GM21528 (cell line): ENCODE results near the gene PAXX.

Source experiments
- ATAC-seq: cut with Tn5 transposase; IDR thresholded peaks from one replicate; pipeline ENCODE4 v1.9.1; 2021; ENCODE audit warnings: mild to moderate bottlenecking, moderate library complexity; ENCODE audit not compliant: unreplicated experiment, low FRiP score

PAXX gene

DNA sequence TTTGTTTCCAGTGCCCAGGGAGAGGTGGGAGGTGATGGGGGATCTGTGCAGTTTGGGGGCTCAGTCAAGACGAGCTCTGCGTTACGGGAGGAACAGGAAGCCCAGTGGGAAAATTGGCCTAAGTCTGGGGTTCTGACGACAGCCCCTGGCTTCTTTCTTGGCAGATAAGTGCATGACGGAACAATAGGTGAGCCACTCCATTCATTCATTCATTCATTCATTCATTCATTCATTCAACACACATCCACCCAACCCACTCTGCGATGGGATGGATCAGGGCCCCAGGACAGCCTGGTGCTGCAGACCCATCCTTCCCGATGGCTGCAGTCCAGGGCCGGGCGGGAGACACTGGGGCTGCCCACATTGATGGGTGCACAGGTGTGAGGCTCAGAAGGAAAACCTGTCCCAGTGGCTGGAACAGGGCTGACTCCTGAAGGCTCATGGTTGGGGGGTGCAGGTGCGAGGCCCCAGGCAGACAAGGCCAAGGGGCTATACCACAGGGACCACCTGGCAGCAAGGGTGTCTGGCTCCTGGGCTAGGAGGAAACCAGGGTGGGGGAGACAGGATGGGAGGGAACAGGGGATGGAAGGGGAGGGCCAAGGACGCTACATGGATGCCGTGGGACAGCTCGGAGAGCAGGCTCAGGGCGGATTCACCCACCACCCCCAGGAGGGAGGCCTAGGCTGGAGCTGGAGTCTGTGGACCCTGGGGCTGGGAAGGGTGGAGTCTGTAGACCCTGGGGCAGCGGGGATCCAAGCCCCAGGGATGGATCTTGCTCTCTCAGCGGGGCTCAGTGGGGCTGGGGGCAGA, 11.3 kb upstream of the PAXX start:
- ATAC-seq = no peak

DNA sequence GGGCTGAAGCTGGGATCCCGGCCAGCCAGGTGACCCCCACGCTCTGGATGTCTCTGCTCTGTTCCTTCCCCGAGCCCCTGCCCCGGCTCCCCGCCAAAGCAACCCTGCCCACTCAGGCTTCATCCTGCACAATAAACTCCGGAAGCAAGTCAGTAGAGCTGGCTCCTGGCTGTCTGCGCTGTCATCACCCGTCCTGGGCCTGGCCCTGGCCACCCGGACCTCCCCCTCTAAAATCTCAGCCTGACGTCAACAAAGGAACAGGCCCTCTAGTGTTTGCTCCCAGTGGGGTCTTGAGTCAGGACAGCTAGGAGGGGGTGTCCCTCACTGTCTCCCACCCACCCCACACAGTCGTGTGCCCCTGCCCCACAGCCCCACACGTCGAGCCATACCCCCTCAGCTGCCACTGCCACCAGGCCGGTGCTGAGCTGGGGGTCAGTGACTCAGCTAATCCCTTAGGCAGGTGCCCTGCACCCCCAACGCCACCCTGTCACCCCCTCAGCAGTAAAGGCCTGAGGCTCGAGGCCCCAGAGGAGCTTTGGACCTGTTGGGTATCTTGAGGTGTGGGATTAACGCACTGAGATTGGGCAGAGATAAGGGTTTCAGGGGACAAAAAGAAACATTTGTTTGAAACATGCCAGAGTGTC, 10.5 kb upstream of the PAXX start:
- no peak for ATAC-seq

DNA sequence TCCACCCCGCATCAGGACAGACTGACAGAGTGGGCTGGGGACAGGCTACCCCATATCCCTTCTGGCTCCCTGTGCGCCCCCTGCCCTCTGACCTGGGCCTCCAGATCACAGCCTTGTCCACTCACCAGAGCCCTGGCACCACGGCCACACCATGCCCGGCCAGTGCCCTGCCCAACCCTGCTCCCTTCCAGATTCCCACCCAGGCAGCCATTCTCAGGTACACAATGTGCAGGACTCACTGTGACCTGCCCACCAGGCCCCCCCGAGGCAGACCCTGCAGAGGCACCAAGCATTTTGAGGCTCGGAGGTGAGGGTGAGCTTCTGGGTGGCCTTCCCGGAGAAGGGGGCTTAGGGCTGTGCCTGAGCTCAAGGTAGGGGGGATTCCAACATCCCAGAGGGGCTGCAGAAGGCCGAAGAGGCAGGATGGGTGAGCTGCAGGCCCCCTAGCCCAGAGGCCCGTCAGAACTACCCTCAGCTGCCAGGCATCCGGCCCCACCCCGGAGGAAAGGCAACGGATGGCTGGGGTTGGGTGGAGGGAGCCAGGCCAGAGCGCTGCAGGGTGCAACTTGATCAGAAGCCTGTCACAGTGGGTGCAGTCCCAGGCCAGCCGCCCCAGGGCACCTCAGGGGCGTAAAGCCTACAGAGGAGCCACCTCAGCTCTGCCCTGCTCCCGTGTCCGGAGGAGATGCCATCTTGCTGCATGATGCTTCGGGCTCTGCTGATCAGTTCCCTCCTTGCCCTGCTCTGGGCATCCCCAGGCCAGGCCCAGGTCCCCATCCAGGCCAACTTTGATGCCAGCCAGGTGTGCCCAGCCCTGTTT, 9.8 kb upstream of the PAXX start, which contains the start of gene LCNL1:
LCNL1 (plus strand) TSS at position 762 of the 820 bp plus-strand sequence. CDS start 594 bp downstream, outside the sequence.
- no peak for ATAC-seq

DNA sequence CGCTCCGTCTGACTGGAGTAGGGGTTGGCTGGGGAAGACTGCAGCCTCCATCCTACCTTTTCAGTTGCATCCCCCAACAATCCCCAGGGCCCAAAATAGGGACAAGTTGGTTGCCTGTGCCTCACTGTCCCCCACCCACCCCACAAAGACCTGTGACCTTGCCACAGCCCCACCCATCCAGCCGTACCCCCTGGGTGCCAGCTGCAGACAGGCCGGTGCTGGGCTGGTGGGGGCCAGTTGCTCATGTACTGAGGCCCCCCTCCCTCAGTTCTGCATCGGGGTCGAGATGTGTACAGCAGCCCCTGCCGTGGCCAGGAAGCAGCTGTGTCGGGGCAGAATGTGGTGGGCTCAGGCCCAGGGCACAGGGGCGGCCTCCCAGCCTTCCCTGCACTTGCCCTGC, 9.1 kb upstream of the PAXX start:
- ATAC-seq = no peak

DNA sequence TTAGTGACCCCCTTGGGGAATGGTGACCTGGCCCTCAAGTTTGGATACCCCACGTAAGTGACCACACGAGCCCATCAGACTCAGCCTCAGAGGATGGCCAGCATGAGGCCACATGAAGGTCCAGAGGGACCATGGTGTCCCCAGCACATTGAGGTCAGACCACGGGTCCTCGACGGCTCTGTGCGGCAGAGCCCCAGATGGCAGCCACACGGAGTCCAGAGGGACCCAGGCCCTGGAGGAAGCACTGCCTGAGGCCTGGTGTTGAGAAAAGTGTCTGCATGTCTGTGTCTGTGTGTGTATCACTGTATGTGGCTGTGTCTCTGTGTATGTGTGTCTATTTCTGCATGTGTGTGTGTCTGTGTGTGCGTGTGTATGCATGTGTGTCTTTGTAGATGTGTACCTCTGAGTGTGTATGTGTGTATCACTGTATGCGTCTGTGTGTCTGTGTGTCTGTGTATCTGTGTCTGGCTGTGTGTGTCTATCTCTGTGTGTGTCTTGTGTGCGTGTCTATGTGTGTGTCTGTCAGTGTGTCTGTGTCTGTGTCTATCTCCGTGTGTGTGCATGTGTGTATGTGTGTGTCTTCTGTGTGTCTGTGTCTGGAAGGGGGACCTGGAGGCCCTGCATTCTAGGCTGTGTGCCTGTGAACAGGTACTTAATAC, 8.4 kb upstream of the PAXX start:
- no peak for ATAC-seq

DNA sequence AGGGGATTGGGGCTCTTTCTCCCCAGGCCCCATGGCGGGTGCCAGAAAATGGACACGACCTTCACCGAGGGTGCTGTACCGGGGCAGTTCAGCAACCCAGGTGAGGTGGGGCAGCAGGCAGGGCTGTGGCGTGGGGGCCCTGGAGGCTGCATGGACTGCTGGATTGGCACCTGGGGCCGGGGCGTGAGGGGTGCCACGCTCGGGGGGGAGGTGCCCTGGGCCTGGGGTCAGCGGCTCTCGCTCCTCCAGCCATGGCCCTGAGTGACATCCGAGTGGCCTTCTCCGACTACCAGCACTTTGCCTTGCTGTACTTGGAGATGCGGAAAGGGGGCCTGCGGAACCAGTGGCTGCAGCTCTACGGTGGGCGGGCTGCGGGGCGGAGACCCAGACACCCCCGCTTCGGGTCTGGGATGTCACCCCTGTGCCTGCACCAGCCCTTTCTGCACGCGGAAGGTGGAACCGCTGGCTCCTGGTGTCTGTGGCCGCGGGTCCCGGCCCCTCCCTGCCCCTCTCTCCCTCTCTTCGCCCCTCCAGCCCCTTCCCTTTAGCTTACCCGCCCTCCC, 7.7 kb upstream of the PAXX start:
- no peak for ATAC-seq

DNA sequence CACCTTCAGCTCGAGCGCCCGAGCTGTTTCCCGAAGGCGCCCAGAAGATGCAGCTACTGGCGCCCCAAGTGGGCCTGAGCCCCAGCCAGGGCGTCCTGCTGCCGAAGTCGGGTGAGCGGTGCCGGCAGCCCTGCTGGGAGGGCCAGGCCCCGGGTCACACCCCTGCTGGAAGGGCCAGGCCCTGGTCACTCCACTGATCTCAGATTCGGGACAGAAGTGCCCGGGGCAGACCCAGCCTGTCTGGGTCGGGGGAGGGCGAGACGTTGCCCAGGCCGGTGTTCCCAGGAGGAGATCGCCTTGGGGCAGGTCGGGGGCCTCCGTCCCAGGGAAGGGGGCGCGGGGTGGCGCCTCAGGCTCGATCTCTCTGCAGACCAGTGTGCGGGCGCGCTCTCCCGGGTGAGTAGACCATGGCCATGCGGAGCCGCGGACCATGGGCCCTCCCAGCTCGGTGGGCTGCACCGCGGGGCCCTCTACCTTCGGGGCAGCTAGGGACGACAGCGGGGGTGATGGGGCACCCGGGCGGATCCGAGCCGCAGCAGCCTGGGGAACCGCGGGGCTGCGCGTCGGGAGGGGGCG, 7.1 kb upstream of the PAXX start:
- ATAC-seq = no peak

DNA sequence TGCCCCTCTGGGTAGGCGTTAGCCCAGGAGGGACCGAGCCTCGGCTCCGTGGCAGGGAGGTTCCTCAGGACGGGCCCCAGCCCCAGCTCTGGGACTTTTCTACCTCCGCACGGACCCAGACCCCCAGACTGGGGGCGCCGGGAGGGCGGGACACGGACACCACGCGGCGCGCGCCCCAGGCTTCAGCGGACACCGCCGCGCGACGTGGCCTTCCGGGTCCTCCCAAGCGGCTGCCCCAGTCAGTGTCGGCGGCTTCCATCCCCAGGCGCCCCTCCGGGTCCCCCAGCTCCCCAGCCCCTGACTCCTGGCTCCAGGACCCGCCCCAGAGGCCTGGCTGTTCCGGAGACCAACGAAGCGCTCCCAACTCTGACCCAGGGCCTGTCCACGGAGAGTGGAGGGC, 6.4 kb upstream of the PAXX start:
- ATAC-seq = no peak

DNA sequence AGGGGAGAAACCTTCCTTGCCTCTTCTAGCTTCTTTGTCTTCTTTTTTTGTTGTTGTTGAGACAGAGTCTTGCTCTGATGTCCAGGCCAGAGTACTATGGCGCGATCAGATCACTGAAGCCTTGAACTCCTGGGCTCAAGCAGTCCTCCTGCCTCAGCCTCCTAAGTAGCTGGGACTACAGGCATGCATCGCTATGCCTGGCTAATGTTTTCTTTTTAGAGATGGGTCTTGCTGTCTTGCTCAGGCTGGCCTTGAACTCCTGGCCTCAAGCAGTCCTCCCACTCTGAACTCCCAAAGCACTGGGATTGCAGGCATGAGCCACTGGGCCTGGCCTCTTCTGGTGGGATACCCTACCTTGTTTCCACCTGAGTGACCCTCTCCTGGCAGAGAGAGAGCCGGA, 3.4 kb upstream of the PAXX start:
- no peak for ATAC-seq

DNA sequence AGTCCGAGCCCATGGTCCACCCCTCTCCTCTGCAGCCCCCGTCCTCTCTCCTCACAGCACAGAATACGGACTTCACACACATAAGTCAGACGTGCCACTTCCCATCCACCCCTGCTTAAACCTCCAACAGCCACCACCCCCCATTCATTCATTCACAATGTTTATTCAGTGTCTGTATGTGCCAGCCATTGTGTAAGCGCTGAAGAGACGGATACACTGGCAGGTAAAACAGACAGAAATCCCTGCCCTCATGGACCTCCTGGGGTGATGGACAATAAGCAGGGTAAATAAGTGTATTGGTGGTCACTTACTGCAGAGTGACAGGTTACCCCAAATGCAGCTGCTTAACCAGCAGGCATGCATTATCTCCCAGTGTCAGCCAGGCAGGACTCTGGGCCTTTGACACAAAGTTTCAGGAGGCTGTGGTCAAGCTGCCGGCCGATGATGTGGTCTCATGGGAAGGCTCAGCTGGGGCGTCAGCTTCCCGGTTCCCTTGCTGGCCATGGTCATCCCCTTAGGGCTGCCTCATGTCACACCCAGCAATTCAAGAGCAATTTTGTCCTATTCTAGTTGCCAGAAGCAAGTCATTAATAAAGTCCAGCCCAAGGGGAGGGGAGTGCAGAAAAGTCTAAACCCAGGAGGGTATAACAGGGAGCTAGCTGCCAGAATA, 1.8 kb upstream of the PAXX start:
- no peak for ATAC-seq

DNA sequence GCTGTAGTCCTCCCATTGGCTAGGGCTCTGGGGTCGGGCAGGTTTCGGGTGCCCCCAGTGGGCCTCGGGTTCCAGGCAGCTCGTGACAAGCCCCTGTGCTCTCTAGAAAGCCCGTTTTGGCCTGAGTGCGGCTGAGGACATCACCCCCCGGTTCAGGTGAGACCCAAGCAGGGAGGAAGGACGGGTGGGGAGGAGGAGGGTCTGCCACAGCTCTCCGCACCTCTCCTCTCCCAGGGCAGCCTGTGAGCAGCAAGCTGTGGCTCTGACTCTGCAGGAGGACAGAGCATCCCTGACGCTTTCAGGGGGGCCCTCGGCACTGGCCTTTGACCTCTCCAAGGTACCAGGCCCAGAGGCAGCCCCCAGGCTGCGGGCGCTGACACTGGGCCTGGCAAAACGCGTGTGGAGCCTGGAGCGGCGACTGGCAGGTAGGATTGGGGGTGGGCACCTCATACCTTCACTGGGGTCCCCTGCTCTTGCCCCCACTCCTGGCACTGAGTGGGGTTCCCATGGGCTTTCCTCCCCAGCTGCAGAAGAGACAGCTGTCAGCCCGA, 672 bp downstream of the PAXX start:
- ATAC-seq = no peak

DNA sequence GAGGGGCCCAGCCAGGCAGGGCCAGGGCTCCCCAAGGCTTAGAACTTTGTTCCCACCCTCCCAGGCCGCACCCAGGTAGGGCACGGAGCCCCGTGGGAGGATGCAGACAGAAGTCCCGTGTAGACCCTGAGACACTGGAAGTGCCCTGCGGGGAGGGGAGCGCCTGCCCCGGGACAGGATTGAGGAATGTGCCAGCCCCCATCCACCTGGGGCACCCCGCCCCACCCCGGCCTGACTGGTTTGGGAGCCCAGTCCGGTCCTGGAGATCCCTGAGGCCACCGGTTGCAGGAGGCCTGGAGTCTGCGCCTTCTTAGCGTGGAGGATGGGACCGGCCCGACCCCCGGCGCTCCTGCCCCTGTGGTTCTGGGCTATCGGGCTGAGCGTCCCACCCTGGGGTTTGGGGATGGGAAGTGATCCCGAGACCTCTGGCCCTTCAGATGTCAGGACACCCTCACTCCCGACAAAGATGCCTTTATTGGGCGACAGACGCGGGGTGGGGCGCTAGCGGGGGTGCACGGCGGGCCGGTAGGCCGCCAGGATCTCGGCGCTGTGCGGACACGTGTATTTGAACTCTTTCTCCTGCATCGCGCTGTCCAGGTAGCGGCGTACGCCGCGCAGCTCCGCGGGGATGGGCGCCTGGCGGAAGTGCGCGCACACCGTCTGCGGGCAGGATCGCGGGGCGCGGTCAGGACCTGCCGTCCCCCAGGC, 2.1 kb downstream of the PAXX start:
- ATAC-seq = no peak

DNA sequence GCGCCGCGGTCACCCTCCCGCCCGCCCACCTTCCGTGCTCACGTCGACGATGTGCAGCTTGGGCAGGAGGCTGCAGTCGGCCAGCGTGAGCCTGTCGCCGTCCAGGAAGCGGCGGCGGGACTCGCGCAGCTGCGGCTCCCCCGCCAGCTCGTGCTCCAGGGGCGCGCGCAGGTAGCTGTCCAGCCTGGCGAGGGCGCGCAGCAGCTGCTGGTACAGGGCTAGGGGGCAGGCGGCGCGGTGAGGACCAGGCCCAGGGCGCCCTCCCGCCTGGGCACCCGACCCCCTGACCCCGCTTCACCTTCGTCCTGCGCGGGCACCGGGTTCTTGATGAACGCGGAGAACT, 2.6 kb downstream of the PAXX start:
- ATAC-seq = no peak

DNA sequence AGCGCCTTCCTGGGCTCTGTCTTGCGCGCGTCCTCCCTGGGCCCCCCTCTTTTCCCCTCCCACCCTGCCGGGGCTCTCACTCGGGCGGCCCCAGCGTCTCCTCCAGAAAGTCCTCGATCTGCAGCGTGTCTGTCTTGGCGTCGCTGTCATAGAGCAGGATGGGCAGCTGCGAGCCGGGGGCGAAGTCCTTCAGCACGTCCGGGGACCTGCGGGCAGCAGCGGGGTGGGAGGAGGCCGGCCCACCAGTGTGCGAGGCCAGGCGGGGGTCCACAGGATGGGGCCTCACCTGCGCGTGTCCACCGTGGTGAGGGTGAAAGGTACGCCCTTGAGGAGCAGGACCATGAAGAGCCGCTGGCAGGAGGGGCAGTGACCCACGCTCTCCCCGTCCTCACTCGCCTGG, 3.1 kb downstream of the PAXX start:
- ATAC-seq = no peak

DNA sequence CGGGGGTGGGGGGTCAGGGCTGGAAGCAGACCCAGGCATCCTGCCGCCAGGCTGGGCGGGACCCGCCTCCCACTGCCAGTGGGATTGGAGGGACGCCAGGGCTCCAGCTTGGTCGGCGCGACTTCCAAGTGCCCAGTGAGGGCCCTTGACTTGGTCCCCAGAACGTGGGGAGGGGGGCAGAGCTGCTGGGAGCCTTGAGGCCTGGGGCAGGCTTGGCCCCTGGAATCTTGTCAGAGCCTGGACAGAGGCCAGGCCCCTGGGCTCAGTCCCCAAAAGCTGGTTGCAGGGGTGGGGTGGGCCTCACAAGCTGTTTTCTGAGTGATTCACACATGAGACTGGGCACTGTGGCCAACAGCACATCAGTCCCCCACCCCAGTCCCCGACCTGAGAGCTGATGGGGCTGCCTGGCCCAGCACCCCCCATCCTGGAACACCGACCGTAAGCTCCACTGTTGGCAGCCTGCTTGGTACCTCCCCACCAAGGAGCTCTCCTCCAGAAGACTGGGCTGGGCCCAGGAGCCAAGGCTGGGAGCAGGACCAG, 3.6 kb downstream of the PAXX start:
- no peak for ATAC-seq

DNA sequence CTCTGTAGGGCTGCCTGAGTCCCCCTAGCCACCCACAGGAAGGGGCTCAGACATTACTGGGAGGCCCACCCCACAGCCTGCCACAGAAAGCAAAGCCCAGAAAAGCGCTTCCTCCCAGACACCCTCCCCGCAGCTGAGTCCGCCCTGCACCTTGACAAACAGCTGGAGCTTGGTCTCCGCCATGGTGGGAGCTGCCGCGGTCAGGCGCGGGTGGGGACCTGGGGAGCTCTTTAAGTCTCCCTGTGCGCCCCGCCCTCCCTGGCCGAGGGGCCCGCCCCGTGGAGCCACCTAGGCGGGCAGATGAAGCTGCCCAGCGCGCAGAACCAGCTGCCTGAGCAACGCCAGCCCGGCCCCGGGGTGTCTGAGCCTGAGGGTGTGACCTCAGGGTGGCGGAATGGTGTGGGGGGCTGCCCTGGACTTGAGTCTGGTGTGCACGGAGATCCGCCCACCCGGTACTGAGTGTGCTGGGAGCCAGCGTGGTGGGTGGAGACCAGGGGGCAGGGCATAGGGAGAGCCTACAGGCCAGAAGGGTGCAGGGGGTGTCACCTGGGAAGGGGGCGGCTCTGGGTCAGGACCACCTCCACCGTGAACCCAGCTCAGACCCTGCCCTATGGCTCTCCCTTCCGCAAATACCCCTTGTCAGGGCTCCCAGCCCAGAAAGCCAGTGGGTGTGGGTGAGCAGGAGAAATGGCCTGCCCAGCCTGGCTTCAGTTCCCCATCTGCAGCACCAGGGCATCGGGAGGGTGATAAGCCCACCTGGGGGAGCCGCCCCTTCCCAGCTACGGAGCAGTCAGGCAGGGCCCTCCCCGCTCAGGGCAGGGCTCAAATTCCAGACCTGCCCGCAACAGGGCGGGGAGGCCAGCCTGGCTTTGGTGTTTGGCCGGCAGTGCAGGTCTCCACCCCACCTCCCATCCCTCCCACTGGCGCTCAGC, 4.4 kb downstream of the PAXX start, which contains the start of gene CLIC3:
CLIC3 (minus strand) TSS at position 208 of the 932 bp plus-strand sequence; CDS start at position 183, 25 bp downstream.
- ATAC-seq = no peak

DNA sequence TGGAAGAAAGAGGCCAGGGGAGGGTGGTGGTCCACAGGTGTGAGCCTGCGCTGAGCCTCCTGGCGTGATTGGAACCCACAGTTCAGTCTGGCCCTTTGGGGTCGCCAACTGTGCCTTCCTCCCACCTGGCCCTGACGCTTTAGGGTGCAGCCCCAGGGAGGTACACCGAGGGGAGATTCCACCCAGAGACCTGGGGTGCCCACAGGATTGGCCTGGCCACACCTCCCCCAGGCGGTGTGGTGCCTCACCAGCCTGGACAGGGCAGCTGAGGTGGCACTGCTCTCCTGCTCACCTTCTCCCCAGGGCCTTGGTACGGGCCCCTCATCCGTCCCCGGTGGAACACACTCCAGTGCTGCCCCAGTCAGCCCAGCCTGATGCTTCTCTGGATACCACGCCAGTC, 5.1 kb downstream of the PAXX start:
- ATAC-seq = no peak
